D341Med (cell line): ENCODE data around the gene IL15RA.
"Not testable (repeated sequence)": the region's sequence is repeated elsewhere in the genome, so short reads cannot be mapped to it uniquely, and the experiment has no call there.

Source experiments
- DNase-seq: peaks from one replicate; pipeline ENCODE4 v3.0.0; 2012; ENCODE audit warnings: low spot score

IL15RA gene

GRCh38 chr10:5949009-5949759, 28.2 kb downstream of the IL15RA start:
- peak; percentile 83 for DNase-seq

- DNase-seq = no peak
Measured at GRCh38 chr10:5948208-5948585, 29.1 kb downstream of the IL15RA start.

GRCh38 chr10:5947471-5948207, 29.7 kb downstream of the IL15RA start:
- no peak for DNase-seq

GRCh38 chr10:5946786-5947185, 30.6 kb downstream of the IL15RA start:
- DNase-seq = no peak

- DNase-seq = not testable (repeated sequence)
Measured at GRCh38 chr10:5946419-5946775, 30.9 kb downstream of the IL15RA start.

- no peak for DNase-seq
Measured at GRCh38 chr10:5945561-5946418, 31.6 kb downstream of the IL15RA start.

- DNase-seq = no peak
Measured at GRCh38 chr10:5945190-5945509, 32.2 kb downstream of the IL15RA start.

- no peak for DNase-seq
Measured at GRCh38 chr10:5944389-5945189, 32.8 kb downstream of the IL15RA start.

GRCh38 chr10:5943536-5943935, 33.8 kb downstream of the IL15RA start:
- DNase-seq = no peak

GRCh38 chr10:5942474-5942873, 34.9 kb downstream of the IL15RA start:
- no peak for DNase-seq

- no peak for DNase-seq
Measured at GRCh38 chr10:5942001-5942400, 35.3 kb downstream of the IL15RA start.

GRCh38 chr10:5941579-5941978, 35.8 kb downstream of the IL15RA start:
- DNase-seq = no peak

- no peak for DNase-seq
Measured at GRCh38 chr10:5940807-5941218, 36.5 kb downstream of the IL15RA start.

- no peak for DNase-seq
Measured at GRCh38 chr10:5938291-5938690, 39.1 kb downstream of the IL15RA start.

GRCh38 chr10:5937016-5937415, 40.3 kb downstream of the IL15RA start:
- no peak for DNase-seq

GRCh38 chr10:5935628-5936027, 41.7 kb downstream of the IL15RA start:
- no peak for DNase-seq

- no peak for DNase-seq
Measured at GRCh38 chr10:5933909-5934546, 43.3 kb downstream of the IL15RA start.

- DNase-seq = no peak
Measured at GRCh38 chr10:5932345-5932744, 45.0 kb downstream of the IL15RA start.

GRCh38 chr10:5930272-5930671, 47.1 kb downstream of the IL15RA start:
- no peak for DNase-seq

- no peak for DNase-seq
Measured at GRCh38 chr10:5929442-5929841, 47.9 kb downstream of the IL15RA start.

GRCh38 chr10:5927306-5927705, 50.0 kb downstream of the IL15RA start:
- no peak for DNase-seq

GRCh38 chr10:5924889-5925288, 52.5 kb downstream of the IL15RA start:
- no peak for DNase-seq
